ENCODE measurements around the gene PRSS21. TPM values are rescaled to one million over a fixed set of nuclear protein-coding genes. Genes with fewer than 3 reads are reported as not detected.

The PRSS21 gene
- polyA plus RNA-seq, 3 donors: 2.1 to 9.0 (median 3.1) TPM

GRCh38 chr16:2852003-2852730 lies 35.1 kb downstream of the PRSS21 start:
- H3K9me3 Mint-ChIP-seq: peaks cover 10 to 26% (median 18%) of the 10 kb centered on the region in 7 donors
- Histone ChIP-seq H3K36me3 (replicated peaks in 1 of 2; ENCODE audit: control insufficient read depth in 1 of 2, insufficient read depth in 2 of 2, low read length in 2 of 2) (no peaks in the 10 kb centered on the region), H3K4me1 (ENCODE audit: control insufficient read depth in 1 of 2, insufficient read depth in 2 of 2, low read length in 2 of 2) (no peaks in the 10 kb centered on the region), H3K9ac (ENCODE audit: insufficient read depth, low read length, poor library complexity, severe bottlenecking) (no peak overlapping the region), H3K9me3 (replicated peaks in 1 of 2; ENCODE audit: control insufficient read depth in 1 of 2, insufficient read depth in 1 of 2, low read length in 2 of 2) (peaks cover 17 to 18% of the 10 kb centered on the region in 2 donors), H2AFZ (ENCODE audit: insufficient read depth, low read depth, low read length, poor library complexity, severe bottlenecking) (no peak overlapping the region), H3K27me3 (ENCODE audit: control insufficient read depth in 2 of 2, insufficient read depth in 2 of 2, low read length in 2 of 2) (peaks cover 0 to 23% of the 10 kb centered on the region in 2 donors), H3K4me3 (replicated peaks in 1 of 3; ENCODE audit: low read depth in 2 of 3, low read length in 3 of 3) (no peak overlapping the region), H3K79me2 (ENCODE audit: insufficient read depth, low read length) (no peaks in the 10 kb centered on the region), H3K4me2 (replicated peaks; ENCODE audit: extremely low read depth, low read length, poor library complexity, severe bottlenecking) (no peak overlapping the region), H4K20me1 (ENCODE audit: insufficient read depth, low read length) (no peaks in the 10 kb centered on the region), H3K27ac (ENCODE audit: low read depth in 1 of 2, low read length in 2 of 2) (no peak overlapping the region)
- no peak overlapping the region for H3K27ac Mint-ChIP-seq
- no peak for DNase-seq
- no peak for TF ChIP-seq CTCF (IDR thresholded peaks at IDR 0.05)
- H3K4me1 Mint-ChIP-seq: peaks cover 4% of the 10 kb centered on the region
- H3K36me3 Mint-ChIP-seq: peaks cover 0 to 4% of the 10 kb centered on the region in 2 donors
- intact Hi-C loops (cut with micrococcal nuclease): no loop called here
- 100% methylated on average over 1 of the region's 16 CpGs for WGBS (ENCODE audit: insufficient coverage)
- no peak overlapping the region for H3K4me3 Mint-ChIP-seq
- peaks cover 15 to 49% (median 21%) of the 10 kb centered on the region in 3 donors for H3K27me3 Mint-ChIP-seq (ENCODE audit: low read depth in 3 of 3)

- DNase-seq: no peak
- H3K4me1 ChIP-seq (ENCODE audit: control insufficient read depth in 1 of 2, insufficient read depth in 2 of 2, low read length in 2 of 2): peaks cover 0 to 6% of the 10 kb centered on the region in 2 donors
- no peaks in the 10 kb centered on the region for H3K79me2 ChIP-seq (ENCODE audit: insufficient read depth, low read length)
- intact Hi-C loops (cut with micrococcal nuclease): no loop called here
- Mint-ChIP-seq H3K27me3 (ENCODE audit: low read depth in 3 of 3) (peaks cover 19 to 56% (median 26%) of the 10 kb centered on the region in 3 donors), H3K27ac (no peak overlapping the region), H3K36me3 (peaks cover 2 to 4% of the 10 kb centered on the region in 2 donors), H3K4me3 (no peak overlapping the region), H3K4me1 (peaks cover 9% of the 10 kb centered on the region), H3K9me3 (peaks cover 10 to 26% (median 20%) of the 10 kb centered on the region in 7 donors)
- H3K4me2 ChIP-seq (replicated peaks; ENCODE audit: extremely low read depth, low read length, poor library complexity, severe bottlenecking): no peak overlapping the region
- no peak overlapping the region for H2AFZ ChIP-seq (ENCODE audit: insufficient read depth, low read depth, low read length, poor library complexity, severe bottlenecking)
- H4K20me1 ChIP-seq (ENCODE audit: insufficient read depth, low read length): no peaks in the 10 kb centered on the region
- 52% methylated on average over 47 of the region's 56 CpGs for WGBS (ENCODE audit: insufficient coverage)
- TF ChIP-seq CTCF (IDR thresholded peaks at IDR 0.05): no peak
- no peaks in the 10 kb centered on the region for H3K36me3 ChIP-seq (replicated peaks in 1 of 2; ENCODE audit: control insufficient read depth in 1 of 2, insufficient read depth in 2 of 2, low read length in 2 of 2)
- no peak overlapping the region for H3K4me3 ChIP-seq (replicated peaks in 1 of 3; ENCODE audit: low read depth in 2 of 3, low read length in 3 of 3)
- H3K27ac ChIP-seq (ENCODE audit: low read depth in 1 of 2, low read length in 2 of 2): no peak overlapping the region
- peaks cover 17 to 18% of the 10 kb centered on the region in 2 donors for H3K9me3 ChIP-seq (replicated peaks in 1 of 2; ENCODE audit: control insufficient read depth in 1 of 2, insufficient read depth in 1 of 2, low read length in 2 of 2)
- H3K9ac ChIP-seq (ENCODE audit: insufficient read depth, low read length, poor library complexity, severe bottlenecking): no peak overlapping the region
- H3K27me3 ChIP-seq (ENCODE audit: control insufficient read depth in 2 of 2, insufficient read depth in 2 of 2, low read length in 2 of 2): peaks cover 2 to 31% of the 10 kb centered on the region in 2 donors
Observed at GRCh38 chr16:2852731-2853507, 35.9 kb downstream of the PRSS21 start.
